Measurements from ENCODE around the gene MAGI1.

GRCh38 chr3:65979731-65980130 lies 59.0 kb downstream of the MAGI1 start:
- no peak for TF ChIP-seq TEAD4 (IDR thresholded peaks at IDR 0.05; ENCODE audit: borderline replicate concordance, insufficient read depth)
- TF ChIP-seq SIN3A (IDR thresholded peaks at IDR 0.05; ENCODE audit: borderline replicate concordance, low read depth, low read length), result no peak
- no peak for TF ChIP-seq YY1 (IDR thresholded peaks at IDR 0.05; ENCODE audit: low read depth)
- TF ChIP-seq EZH2phosphoT487 (IDR thresholded peaks at IDR 0.05; ENCODE audit: borderline replicate concordance, low read depth), result no peak
- TF ChIP-seq CTCF (IDR thresholded peaks at IDR 0.05), result no peak
- TF ChIP-seq POLR2AphosphoS5 (IDR thresholded peaks at IDR 0.05; ENCODE audit: low read depth, low read length), result no peak
- TF ChIP-seq RFX5 (IDR thresholded peaks at IDR 0.05; ENCODE audit: low read length), result no peak
- no peak for TF ChIP-seq REST (IDR thresholded peaks at IDR 0.05; ENCODE audit: low read depth, low read length)
- no peak for TF ChIP-seq RAD21 (IDR thresholded peaks at IDR 0.05; ENCODE audit: low read length)
- TF ChIP-seq CHD2 (IDR thresholded peaks at IDR 0.05; ENCODE audit: low read length, partially characterized antibody), result no peak
- TF ChIP-seq MAX (IDR thresholded peaks at IDR 0.05; ENCODE audit: low read depth), result peak; percentile 82
- TF ChIP-seq GABPA (IDR thresholded peaks at IDR 0.05; ENCODE audit: low read depth), result no peak
- TF ChIP-seq RXRA (IDR thresholded peaks at IDR 0.05; ENCODE audit: borderline replicate concordance, low read depth), result no peak
- no peak for TF ChIP-seq EP300 (IDR thresholded peaks at IDR 0.05; ENCODE audit: borderline replicate concordance in 1 of 2, low read depth in 1 of 2, low read length in 1 of 2)

Measured in SK-N-SH (cell line).